HG03175 (cell line): ENCODE measurements around the gene FAM20C.

Experiments
- ATAC-seq: cut with Tn5 transposase; IDR thresholded peaks from one replicate; pipeline ENCODE4 v1.9.1; 2021; ENCODE audit warnings: mild to moderate bottlenecking, moderate library complexity; ENCODE audit not compliant: unreplicated experiment

Gene FAM20C

GRCh38 chr7:222716-223041, 30.3 kb downstream of the FAM20C start:
- no peak for ATAC-seq

DNA sequence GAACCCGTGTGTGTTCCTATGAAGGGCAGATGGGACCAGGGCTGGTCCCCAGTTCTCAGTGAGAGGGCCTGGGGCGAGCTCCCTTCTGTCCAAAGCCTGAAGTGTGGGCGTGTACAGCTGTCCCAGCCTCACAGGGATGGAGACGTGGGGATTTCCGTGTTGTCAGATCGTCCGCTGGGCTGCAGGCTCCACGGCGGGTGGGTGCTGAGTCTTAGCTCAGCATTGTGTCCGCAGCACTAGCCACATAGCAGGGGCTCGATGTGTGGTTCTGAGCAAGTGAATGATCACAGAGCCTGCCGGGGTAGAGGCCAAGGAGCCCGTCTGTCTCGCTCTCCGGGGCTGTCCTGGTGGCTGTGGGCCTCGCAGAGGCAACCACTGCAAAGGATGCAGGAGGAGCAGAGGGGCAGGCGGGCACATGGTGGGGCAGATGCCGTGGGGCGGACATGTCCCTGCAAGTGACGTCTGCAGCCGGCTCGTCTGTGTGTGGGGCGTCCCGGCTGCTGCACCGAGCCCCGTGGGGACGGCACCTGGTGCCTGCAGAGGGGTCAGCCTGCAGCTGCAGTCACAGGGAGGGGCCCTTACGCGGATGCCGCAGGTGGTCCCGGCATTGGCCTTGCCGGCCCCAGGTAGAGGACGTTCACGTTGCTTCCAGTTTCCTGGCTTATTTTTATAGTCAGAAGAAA, 30.9 kb downstream of the FAM20C start:
- no peak for ATAC-seq

DNA sequence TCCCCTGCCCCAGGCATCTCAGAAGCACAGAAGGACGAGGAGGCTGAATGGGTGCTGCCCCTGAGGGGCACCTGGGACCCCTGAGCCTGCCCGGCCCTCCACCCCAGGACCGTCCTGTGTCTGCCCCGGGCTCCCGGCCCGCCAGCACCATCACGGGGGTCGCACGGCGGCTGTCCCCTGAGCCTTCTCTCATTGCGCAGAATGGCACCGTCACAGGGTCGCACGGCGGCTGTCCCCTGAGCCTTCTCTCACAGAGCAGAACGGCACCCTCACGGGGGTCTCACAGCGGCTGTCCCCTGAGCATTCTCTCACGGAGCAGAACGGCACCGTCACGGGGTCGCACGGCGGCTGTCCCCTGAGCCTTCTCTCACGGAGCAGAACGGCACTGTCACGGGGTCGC, 31.5 kb downstream of the FAM20C start:
- ATAC-seq: no peak

GRCh38 chr7:226281-226895, 34.0 kb downstream of the FAM20C start:
- no peak for ATAC-seq

GRCh38 chr7:227926-228325, 35.6 kb downstream of the FAM20C start:
- no peak for ATAC-seq

DNA sequence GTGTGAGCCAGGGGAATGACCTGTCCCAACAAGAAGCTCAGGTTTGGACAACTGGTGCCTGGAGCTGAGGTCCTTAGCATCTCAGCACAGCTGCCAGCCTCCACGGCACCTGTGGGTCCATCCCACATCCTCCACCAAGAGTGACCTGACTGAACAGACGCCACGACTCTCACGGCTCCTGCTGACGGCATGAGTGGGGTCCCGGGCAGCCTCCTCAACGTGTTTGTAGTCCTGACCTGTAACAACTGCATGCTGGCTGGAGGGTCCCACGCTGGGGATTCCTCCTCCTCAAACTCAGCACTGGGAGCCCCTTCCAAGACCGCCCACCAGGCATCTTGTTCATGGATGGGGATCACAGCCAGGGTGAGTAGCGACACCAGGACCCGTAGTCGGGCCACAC, 36.2 kb downstream of the FAM20C start:
- no peak for ATAC-seq

DNA sequence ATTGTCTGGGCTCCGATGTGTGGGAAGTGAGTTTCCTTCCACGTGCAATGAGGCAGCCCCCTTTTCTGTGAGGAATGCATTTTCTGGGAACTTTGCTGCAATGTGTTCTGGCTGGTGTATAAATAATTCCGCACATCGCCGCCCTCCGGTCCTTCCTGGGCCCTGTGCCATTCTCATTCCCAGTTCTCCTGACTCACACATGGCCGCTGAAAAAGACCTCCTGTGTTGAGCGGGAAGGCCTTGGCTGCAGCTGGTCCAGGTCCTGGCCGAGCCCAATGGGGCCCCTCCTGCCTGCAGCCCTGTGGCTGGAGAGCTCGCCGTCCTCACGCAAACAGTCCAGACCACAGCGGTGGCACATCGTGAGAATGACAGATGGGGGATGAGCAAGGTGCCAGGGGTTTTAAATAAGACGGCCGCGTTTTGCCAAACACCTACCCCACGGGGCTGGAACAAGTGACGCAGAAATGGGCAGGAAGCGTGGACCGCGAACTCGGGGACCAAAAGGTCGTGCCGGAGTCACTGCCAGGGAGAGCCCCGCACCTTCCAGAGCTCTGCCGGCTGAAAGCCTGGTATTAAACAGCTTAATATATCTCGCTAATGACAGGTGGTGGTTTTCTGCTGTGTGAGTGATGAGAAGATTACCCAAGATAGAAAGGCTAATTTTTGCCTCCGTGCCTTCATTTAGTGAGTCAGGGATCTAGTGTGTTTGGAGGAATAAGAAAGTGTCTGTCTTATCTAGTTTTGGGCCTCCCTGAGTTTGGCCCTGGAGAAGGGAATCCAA, 37.0 kb downstream of the FAM20C start:
- no peak for ATAC-seq

DNA sequence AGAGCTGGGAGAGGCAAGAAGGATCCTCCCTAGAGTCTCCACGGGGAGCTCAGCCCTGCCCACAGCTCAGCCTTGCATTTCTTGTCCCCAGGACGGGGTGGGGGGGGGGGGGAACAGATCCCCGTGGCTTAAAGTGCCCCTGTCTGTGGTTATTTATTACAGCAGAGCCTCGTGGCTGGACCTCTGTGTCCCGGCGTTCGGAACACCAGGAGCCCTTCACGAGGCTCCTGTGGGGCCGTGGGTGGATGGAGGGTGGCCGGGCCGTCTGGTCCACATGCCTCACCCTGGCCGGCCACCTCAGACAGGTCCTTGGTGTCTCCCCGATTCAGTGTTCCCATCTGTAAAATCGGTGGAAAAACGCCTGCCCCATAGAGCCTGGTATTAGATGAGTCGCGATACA, 37.9 kb downstream of the FAM20C start:
- no peak for ATAC-seq

DNA sequence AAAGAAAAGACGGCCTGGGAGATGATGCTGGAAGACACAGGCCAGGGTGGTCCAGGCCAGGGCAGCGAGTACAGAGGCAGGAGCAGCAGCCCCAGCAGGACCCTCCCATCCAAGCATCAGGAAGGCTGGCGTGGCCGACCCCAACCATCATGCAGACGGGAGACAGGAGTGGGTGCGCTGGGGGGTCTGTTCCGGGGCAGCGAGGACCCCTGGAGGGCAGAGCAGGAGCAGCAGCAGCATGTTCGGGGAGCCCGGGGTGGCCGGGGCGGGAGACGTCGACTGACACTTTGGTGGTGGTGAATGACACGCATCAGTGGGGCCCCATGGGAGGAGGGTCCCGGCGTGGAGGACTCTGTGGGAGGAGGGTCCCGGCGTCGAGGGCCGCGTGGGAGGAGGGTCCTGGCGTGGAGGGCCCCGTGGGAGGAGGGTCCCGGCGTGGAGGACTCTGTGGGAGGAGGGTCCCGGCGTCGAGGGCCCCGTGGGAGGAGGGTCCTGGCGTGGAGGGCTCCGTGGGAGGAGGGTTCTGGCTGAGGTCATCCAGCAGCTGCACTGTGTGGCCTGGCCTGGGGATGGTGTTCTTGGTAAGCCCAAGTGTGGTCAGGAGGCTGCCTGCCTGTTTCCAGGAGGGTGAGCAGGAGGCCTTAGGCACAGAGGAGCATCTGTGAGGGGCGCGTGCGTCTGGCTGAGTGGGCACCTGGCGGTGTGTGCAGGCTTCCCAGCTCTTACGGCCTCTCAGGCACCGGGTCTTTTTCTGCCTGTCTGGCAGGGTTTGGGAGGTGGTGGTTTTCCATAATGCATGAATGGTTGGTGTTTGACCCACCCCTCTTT, 38.9 kb downstream of the FAM20C start:
- ATAC-seq: no peak

GRCh38 chr7:231858-232246, 39.5 kb downstream of the FAM20C start:
- ATAC-seq: no peak

DNA sequence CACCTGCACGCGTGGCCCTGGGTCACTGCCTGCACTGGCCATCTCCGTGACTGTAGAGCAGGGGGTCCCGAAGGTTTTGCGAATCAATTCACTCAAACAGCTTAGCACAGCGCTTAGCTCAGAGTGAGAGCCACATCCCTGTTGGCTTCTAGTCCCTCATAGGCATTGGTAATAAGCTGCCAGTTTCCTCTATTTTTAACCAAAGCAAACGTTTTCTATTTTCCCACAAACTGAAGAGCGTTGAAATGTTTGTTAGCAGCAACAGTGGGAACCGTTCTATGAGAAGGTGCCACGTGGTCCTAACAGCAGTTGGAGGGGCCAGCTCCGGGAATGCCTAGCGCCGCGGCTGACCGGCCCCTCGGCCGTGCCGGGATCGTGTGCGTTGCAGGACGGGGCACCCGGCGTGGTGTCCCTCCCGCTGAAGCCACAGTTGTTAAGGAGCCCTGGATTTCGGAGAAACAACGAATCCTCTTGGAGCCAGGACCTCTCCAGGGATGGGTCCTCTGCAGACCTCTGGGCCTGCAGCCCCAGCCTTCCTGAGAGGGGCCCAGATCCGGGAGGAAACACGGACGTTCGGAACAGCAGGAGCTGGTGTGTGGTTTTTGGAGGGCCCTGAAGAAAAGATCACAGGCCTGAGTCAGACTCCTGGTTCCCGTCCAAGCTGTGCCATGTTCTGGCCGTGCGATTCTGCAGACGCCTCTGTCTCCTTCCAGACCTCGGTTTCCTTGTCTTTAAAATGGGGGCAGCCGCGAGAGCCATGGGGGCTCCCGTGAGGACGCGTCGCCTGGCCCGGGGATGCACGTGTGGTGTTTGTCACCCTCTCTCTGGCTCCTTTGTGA, 40.3 kb downstream of the FAM20C start:
- no peak for ATAC-seq

- no peak for ATAC-seq
These were observed 41.1 kb downstream of the FAM20C start for GRCh38 chr7:233249-234035.

DNA sequence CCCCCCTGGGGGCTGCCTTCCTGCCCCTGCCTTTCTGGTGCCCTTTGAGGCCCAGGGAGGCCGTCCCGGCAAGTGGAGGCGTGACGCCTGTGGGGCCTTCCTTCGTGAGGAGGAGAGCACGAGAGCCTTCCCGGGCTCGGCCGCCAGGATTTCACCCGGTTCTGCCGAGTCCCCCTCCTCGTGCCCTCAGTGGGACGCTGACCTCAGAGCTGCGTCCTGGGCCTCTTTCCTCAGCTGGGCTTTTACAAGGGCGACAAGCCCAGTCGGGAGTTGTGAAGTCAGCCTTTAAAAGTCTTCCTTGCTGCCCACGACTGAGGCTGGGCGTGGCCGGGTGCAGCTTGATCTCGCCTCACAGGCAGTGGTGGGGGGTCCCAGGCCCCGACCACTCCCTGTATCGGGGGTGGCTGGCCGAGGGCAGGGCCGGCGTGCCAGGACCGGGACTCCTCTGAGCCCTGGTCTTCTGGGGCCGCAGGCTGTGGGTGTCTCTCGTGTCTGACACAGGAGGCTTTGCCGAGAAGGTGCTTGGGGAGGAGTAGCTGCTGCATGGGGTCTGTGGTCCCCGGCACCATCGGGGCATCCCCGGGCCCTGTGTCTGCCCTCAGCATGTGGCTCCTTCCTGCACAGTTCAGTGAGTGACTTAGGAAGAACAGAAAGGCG, 41.8 kb downstream of the FAM20C start:
- ATAC-seq: no peak

DNA sequence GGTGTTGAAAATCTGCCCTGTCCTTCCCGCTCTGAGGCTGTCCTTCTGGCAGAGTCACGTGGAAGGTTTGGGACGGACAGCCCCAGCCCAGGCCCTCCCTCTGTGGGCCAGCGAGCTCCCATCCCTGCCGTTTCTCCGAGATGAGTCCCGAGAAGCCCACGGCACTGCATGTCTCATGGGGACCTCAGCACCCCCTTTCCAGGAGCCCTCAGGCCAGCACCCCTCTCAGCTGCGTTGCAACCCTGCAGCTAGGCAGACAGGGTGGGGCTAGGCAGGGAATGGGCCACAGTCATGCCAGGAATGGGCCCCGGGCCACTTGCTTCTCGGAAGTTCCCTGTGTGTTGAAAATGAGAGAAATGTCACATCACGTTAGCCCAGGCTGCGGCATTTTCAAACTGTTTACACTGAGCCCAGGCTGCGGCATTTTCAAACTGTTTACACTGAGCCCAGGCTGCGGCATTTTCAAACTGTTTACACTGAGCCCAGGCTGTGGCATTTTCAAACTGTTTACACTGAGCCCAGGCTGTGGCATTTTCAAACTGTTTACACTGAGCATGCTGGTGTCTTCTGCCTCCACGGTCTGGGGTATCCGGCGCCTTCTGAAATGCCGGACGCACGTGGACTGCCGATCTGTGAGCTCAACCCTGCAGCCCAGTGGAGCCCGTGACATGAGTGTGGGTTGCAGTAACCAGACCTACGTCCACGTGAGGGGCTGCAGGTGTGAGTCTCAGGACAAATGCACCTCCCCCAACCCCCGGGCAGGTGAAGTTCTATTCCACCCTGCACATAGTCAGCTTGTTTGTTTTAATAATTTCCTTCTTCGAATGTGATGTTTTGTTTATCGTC, 42.6 kb downstream of the FAM20C start:
- ATAC-seq: no peak

- ATAC-seq: no peak
These were observed 43.4 kb downstream of the FAM20C start for GRCh38 chr7:235576-236395.

- ATAC-seq: no peak
These were observed 44.6 kb downstream of the FAM20C start for GRCh38 chr7:236967-237366.

DNA sequence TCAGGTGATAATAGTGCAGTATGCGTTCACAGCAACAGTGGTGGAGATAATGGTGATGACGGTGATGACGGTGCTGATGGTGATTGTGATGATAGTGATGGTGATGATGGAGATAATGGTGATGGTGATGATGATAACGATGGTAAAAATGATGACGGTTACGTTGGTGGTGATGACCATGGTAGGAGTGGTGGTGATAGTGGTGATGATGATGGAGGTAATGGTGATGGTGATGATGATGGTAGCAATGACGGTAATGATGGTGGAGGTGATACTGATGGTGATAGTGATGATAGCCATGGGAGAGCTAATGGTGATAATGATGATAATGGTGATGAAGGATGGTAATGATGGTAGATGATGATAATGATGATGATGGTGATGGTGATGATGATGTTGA, 45.0 kb downstream of the FAM20C start:
- ATAC-seq: no peak
